GM12878 (cell line): Measurements from ENCODE around the gene NXPH2.

Experiments
- CREB1 ChIP-seq: IDR thresholded peaks from 2 replicates; pipeline ENCODE4 v1.6.1; 2012; ENCODE audit warnings: low read depth, mild to moderate bottlenecking, inconsistent platforms
- CTCF ChIP-seq, 3 experiments: IDR thresholded peaks in 2 of 3; conservative IDR thresholded peaks in 1 of 3; 2 replicates each; pipeline ENCODE4 v1.5.1; 2011; ENCODE audit warnings: low read depth in 3 of 3, low read length in 3 of 3, mild to moderate bottlenecking in 3 of 3, control low read depth in 2 of 3, moderate library complexity in 2 of 3, inconsistent platforms in 1 of 3, mixed read lengths in 1 of 3; ENCODE audit not compliant: control insufficient read depth in 2 of 3, insufficient read depth in 1 of 3; ENCODE audit errors: extremely low read depth in 1 of 3
- EZH2 ChIP-seq: IDR thresholded peaks from 2 replicates; pipeline ENCODE4 v1.6.1; 2012; ENCODE audit warnings: low read depth, mild to moderate bottlenecking, control low read depth, inconsistent platforms, low read length, borderline replicate concordance; ENCODE audit not compliant: control insufficient read depth
- KAT2A ChIP-seq: conservative IDR thresholded peaks from 2 replicates; pipeline ENCODE4 v1.6.1; 2011; ENCODE audit warnings: low read depth, low read length; ENCODE audit not compliant: control insufficient read depth
- POLR2A ChIP-seq: IDR thresholded peaks from 2 replicates; pipeline ENCODE4 v1.6.1; 2011; ENCODE audit warnings: low read depth, mild to moderate bottlenecking, low read length
- SIN3A ChIP-seq: IDR thresholded peaks from 2 replicates; pipeline ENCODE4 v1.6.1; 2012; ENCODE audit warnings: low read depth, low read length, improper control_type of control experiment
- YY1 ChIP-seq: IDR thresholded peaks from 2 replicates; pipeline ENCODE4 v1.6.1; 2011; ENCODE audit warnings: low read depth, mild to moderate bottlenecking, low read length
- ZBTB33 ChIP-seq: fragments of 450-650 bp; IDR thresholded peaks from 2 replicates; pipeline ENCODE4 v1.6.1; 2017; ENCODE audit warnings: mild to moderate bottlenecking
- ZNF207 ChIP-seq: fragments of 450-650 bp; IDR thresholded peaks from 2 replicates; pipeline ENCODE4 v1.6.1; 2014; ENCODE audit warnings: antibody characterized with exemption, mild to moderate bottlenecking, borderline replicate concordance
- ZNF274 ChIP-seq: IDR thresholded peaks from one replicate; pipeline ENCODE4 v1.8.0; 2011; ENCODE audit not compliant: insufficient read length, insufficient read depth

GRCh38 chr2:138763971-138764370 is 16.2 kb downstream of the NXPH2 start:
- no peak for TF ChIP-seq KAT2A
- no peak for TF ChIP-seq CREB1
- TF ChIP-seq SIN3A: no peak
- TF ChIP-seq POLR2A: no peak
- no peak for TF ChIP-seq YY1
- TF ChIP-seq EZH2: no peak
- no peak for TF ChIP-seq CTCF (IDR thresholded peaks at IDR 0.05 in 2 of 3, conservative IDR thresholded peaks at IDR 0.05 in 1 of 3; ENCODE audit: control insufficient read depth in 2 of 3, extremely low read depth in 1 of 3, insufficient read depth in 1 of 3, low read depth in 3 of 3, low read length in 3 of 3)
- no peak for TF ChIP-seq ZBTB33
- no peak for TF ChIP-seq ZNF274
- TF ChIP-seq ZNF207: no peak
